GM21515 (cell line): Measurements from ENCODE around the gene RAI1.

ENCODE experiments used
- ATAC-seq: cut with Tn5 transposase; IDR thresholded peaks from one replicate; pipeline ENCODE4 v1.9.1; 2021; ENCODE audit not compliant: unreplicated experiment

The RAI1 gene

GRCh38 chr17:17713839-17714238, 32.6 kb downstream of the RAI1 start:
- ATAC-seq, result no peak

DNA sequence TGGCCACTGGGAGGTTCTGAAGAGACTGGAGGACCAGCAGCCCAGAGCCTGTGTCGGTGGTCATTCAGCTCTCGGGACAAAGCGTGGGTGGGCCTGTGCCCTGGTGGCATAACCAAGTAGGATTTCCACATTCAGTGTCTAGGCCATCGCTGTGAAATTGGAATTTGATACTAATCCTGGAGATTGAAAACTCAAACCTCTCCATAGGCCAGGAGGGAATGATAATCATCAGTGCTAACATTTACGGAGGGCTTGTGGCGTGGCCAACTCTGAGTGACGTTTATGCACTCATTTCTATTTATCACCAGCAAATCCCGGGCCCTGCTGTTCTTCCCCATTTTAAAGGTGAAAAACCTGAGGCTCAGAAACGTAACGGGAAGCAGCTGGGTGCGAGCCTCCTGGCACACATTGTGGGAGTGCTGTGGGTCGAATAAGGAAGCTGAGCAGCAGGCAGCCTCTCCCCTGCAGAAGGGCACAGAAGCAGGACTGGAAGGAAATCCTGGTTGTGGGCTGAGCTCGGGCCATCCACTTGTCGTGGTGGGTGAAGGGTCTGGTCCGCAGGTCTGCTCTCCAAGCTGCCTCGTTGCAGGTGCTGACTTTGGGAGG, 33.1 kb downstream of the RAI1 start:
- ATAC-seq, result no peak

DNA sequence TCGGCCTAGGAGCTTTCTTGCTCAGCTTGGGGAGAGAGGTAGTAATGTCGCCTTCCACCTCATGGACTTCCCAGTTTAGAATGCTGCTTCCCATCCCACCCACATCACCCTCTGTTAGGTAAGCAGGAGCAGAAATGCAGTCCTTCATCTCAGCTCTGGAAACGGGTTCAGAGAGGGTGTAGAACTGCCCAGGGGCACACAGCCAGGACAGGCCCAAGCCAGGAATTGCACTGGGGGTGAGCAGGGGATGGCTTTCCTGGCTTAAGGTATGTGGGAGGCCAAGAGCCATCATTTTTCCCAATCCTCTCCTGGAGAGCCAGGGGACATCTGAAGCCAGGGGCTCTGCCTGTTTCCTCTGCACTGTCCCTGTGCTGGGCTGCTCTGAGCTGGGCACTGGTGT, 33.6 kb downstream of the RAI1 start:
- ATAC-seq, result no peak

GRCh38 chr17:17716837-17717523, 35.7 kb downstream of the RAI1 start:
- ATAC-seq, result no peak

GRCh38 chr17:17718251-17718650, 37.0 kb downstream of the RAI1 start:
- ATAC-seq, result no peak

GRCh38 chr17:17719199-17719940, 38.1 kb downstream of the RAI1 start:
- ATAC-seq, result no peak

DNA sequence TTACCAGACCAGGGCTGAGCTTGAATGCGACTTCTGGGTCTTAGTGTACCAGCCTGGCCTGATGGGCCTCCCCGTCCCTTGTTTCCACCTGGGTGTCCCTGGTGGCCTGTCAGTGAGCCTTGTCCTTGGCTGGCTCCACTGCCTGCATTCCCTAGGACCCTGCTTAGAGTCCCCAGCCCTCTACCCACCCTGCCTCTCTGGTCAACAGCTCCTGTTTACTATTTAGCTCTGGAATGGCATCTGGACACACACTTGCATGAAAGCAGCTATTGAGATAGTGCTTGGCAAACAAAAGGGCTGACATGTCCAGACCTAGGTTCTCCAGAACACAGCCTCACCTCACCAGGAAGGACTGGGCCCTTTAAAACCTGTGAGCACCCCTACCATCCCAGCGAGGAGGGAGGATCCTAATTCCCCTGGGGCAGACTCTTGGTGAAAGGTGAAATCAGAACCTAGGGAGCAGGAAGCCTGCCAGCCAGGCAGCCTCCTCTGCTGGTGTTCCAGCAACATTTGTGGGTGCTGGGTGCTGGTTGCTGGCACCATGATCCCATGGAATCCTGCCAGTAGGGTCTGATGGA, 38.8 kb downstream of the RAI1 start:
- ATAC-seq, result no peak

DNA sequence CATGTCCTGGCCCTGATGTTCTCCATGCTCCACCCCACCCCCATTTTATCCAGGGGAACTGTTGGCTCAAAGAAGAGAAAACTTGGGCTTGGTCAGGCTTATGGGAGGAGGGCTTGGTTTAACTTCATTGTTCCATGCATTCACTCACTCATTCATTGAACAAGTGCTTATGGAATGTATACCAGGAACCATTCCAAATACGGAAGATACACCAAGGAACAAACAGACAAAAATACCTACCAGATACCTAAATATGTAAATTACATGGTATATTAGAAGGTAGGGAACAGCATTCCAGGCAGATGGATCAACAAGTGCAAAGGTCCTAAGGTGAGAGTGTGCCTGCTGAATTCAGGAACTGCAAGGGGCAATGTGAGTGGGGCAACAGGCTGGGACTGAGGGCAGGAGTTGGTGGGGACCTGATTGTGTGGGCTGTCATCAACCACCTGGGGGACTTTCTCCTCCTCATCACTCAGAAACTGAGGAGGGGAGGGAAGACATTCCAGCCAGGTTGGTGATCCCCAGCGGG, 39.9 kb downstream of the RAI1 start:
- no peak for ATAC-seq

GRCh38 chr17:17722081-17722905, 41.0 kb downstream of the RAI1 start:
- no peak for ATAC-seq

- ATAC-seq, result no peak
These were observed 41.7 kb downstream of the RAI1 start for GRCh38 chr17:17722906-17723353.

DNA sequence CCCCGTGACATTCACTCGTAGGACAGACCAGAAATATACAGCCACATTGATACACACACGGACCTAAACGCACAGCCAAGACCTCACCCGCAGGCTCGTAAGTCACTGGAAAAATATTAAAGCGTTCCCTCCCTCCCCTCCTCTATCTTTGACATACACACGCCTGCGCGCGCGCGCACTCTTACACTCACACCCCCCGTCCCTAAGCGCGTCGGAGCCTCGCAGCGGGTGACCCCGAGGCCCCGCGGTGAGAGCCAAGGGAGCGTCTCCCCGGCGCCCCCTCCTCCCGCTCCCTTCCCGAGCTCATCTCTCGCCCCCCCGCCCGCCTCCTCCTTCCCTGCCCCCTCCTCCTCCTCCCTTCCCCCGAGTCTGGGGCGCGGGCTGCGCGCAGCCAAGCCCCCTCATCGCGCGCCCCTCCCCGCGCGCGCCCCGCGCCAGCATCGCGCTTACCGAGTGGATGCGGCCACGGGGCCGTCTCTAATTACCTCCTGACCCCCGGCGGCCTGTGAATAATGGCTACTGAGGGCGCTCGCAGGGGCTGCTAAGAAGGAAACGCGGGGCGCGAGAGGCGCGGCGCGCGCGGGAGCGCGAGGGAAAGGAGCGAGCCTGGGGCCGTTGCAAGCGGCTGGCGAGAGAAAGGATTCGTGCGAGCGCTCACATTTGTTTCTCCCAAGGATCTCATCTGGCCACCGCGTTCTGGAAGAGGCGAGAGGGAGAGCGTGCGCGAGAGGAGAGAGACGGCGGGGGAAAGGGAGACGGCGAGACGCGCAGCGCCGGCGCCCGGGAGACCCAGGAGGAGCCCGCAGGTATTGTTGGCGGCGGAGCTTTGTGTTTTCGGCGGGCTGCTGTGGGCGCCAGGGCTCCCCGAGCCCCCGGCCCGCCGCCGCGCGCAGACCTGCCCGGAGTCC, 42.4 kb downstream of the RAI1 start:
- ATAC-seq, result no peak

GRCh38 chr17:17724307-17725010, 43.2 kb downstream of the RAI1 start:
- ATAC-seq, result no peak

GRCh38 chr17:17725011-17725751, 43.9 kb downstream of the RAI1 start:
- ATAC-seq, result no peak

GRCh38 chr17:17725752-17726457, 44.6 kb downstream of the RAI1 start:
- no peak for ATAC-seq

DNA sequence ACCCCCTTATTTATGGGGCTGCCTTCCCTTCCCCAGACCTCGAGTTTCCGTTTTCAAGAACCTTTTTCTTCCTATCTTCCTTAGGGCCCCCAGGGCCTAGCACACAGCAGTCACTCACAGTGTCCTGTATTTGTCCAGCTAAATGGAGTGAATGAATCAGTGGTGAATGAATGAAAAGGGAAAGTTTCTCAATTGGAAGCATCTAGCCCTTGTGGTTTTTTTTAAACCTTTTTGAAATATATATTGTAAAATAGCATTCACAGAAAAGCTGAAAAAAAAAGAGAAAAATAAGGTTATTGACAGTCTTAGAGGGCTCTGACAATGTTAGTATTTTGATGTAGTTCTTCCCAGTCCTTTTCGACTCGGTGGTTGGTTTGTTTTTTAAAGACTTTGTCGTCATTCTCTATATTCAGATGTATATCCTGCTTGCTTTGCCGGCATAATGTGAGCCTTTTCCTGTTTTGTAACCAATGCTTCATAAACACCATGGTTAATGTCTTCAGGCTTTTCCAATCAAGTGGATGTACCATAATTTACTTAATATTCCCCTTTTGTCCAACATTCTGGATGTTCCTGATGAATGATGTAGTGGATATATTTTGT, 45.3 kb downstream of the RAI1 start:
- ATAC-seq, result no peak

DNA sequence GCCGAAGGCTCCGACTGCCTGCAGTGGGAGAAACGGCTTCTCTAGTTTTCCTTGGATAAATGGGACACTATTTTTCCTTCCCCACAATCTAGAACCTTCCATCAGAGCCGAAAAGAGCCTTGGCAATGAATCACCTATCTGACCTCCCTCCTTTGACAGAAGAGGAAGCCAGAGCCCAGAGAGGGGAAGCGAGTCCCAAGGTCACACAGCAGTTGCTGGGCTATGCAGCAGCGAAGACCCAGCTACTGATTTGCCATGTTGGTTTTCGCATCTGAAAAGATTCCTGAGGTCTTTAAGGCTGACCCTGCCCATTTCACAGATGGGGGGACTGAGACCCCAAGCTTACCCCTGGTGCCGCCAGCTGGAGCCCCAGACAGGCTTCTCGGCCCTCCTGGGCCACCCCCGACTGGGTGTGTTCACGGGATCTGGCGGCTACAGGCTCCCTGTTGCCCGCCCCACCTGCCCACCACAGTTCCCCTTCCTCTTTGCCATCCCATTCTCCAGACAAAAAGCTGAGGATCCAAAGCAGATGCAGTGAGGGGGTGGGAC, 45.9 kb downstream of the RAI1 start:
- no peak for ATAC-seq

DNA sequence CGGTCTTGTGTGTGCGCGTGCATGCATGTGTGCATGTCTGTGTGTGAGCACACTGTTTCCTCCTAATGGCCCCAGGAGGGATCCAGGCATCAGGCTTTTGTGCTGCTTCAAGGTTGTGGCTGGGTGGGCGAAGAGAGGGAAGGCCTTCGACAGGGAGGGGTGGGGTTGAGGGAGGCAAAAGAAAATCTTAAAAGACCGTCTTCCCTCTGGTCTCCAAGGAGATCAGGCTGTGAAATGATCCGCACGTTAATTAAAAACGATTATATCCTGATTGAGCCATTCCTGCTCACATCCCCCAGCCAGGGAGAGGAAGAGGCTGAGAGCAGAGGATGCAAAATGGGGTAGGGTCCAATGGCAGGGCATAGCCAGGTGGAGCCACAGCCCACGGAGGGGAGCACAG, 46.9 kb downstream of the RAI1 start:
- no peak for ATAC-seq
